Right cardiac atrium (tissue), 5 donors: ENCODE measurements around the gene MIAT. TPM values are rescaled to one million over a fixed set of nuclear protein-coding genes. Genes with fewer than 3 reads are reported as not detected.
A peak's percentile ranks its signal among the peaks of the same experiment; 100 is the strongest.

Experiments
- ATAC-seq, 2 donors: fragments of 200-7000 bp; cut with Tn5 transposase; one replicate each; pipeline versions ENCODE4 v1.8.0 to v1.9.1; 2020; ENCODE audit warnings: moderate library complexity in 2 of 2, mild to moderate bottlenecking in 1 of 2
- DNase-seq, 3 donors: peaks; one replicate each; pipeline ENCODE4 v3.0.0-alpha.2; 2020
- H3K27ac ChIP-seq: one replicate; pipeline ENCODE4 v1.5.1; 2013; ENCODE audit warnings: mild to moderate bottlenecking, low read length, control low read depth, moderate library complexity
- H3K27me3 ChIP-seq: one replicate; pipeline ENCODE4 v1.6.1; 2013; ENCODE audit not compliant: control insufficient read depth, insufficient read depth
- H3K4me1 ChIP-seq: one replicate; pipeline ENCODE4 v1.6.1; 2013; ENCODE audit warnings: low read length; ENCODE audit not compliant: control insufficient read depth, insufficient read depth
- H3K4me3 ChIP-seq: one replicate; pipeline ENCODE4 v1.5.1; 2013; ENCODE audit warnings: low read length, control low read depth
- H3K9me3 ChIP-seq: one replicate; pipeline ENCODE4 v1.6.1; 2013; ENCODE audit warnings: low read length; ENCODE audit not compliant: control insufficient read depth
- WGBS: extraction: QIAGEN DNeasy Blood & Tissue Kit; methylation state at CpG from one replicate; pipeline ENCODE4 v1.1.7; 2013; 5-methylcytosine and 5-hydroxymethylcytosine counted together
- intact Hi-C, 4 donors: fragments of 100-400 bp; cut with DNase I; formaldehyde crosslinking; loops; one replicate each; pipeline versions ENCODE4 v1.11.0 to v1.14.0; 2022 to 2023
- polyA plus RNA-seq: library from polyadenylated mRNA; stranded (reverse); fragments of 200-250 nt; gene quantifications from one replicate; pipeline ENCODE4 v1.2.3, GENCODE V29; 2013
- total RNA-seq, 4 donors: library from RNA; stranded (reverse); fragmentation: NEBNext Ultra II Directional; extraction: Animal tissue kit (Norgen Biotek cat#: 25700); gene quantifications; one replicate each; pipeline ENCODE4 v1.2.1, GENCODE V29; 2021
- donor health status: healthy with polysubstance abuse.
- donor health status: DM: no; HTN: yes; CAD: no.
- donor health status: DM: no; HTN: no; CAD: no.
- donor health status: DM: no; HTN: yes; CAD: no; lungs with severe emphysema.
- donor health status: DM: yes; HTN: yes; CAD: no.

Gene MIAT
- total and polyA plus RNA-seq, 5 donors, result 0.45 to 2.7 (median 1.5) TPM

DNA sequence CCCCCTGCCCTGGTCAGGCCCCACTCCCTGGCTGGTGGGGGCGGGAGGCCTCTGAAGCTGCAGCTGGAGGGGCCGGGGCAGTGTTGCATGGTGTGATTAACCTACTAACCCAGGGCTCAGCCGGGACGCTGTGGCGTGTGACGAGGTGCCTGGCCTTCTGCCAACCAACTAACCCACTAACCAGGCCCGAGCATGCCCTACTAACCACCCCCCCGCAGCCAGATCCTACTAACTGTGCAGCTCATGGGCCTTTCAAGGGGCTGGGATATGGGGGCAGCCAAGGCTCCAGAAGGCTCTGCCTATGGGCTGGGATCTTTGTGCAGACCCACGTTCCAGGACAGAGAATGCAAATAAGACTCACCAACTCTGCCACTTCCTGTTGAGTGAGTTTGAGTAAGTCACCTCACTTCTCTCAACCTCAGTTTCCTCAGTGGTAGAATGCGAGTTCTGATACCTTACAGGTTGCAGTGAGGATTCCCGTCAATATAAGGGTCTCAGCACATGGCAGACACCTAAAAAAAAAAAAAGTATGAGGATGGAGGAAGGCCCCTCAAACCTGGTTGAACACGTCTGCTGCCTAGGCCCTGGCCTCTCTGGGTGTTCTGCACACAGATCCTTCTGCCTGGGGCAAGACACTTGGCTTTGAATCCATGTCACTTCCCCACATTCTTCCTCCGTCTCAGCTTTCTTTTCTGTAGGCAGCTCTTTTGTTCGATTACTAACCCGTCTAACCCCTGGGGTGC, 14.1 kb downstream of the MIAT start:
- Histone ChIP-seq H3K4me3 (no peak overlapping the region), H3K27ac (peak overlapping the region; percentile 95), H3K27me3 (no peaks in the 10 kb centered on the region), H3K4me1 (peaks cover 11% of the 10 kb centered on the region), H3K9me3 (no peaks in the 10 kb centered on the region)
- ATAC-seq (no peak), DNase-seq (peak; percentile 33 to 80 (median 80))
- intact Hi-C loops, result no loop called here
- WGBS, result 84% methylated on average over 15 of the region's 15 CpGs

DNA sequence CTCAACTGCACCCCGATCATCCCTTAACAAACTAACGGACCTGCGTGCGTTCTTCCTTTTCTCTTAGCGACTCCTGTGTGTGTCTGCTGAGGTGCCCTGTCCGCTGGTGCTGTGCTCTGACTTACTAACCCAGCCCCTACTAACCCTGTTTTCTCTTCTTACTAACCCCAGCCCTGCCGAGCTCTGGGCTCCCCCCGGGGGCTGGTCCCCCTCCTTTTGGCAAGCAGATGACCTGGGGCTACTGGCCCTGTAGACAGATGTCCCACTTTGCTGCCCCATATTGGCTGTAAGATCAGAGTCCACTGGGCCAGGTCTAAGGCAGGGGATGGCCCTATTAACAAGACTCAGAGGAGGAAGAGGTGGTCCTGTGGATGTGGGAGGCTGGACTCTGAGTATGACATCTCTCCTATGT, 14.7 kb downstream of the MIAT start:
- DNase-seq (peak in 2 of 3 donors; percentile 66 to 67), ATAC-seq (peak in 1 of 2 donors; percentile 2)
- Histone ChIP-seq H3K4me3 (peak overlapping the region; percentile 85), H3K27me3 (no peaks in the 10 kb centered on the region), H3K27ac (peak overlapping the region; percentile 95), H3K9me3 (no peaks in the 10 kb centered on the region), H3K4me1 (peaks cover 11% of the 10 kb centered on the region)
- 90% methylated on average over 8 of the region's 8 CpGs for WGBS
- intact Hi-C loops, result no loop called here

DNA sequence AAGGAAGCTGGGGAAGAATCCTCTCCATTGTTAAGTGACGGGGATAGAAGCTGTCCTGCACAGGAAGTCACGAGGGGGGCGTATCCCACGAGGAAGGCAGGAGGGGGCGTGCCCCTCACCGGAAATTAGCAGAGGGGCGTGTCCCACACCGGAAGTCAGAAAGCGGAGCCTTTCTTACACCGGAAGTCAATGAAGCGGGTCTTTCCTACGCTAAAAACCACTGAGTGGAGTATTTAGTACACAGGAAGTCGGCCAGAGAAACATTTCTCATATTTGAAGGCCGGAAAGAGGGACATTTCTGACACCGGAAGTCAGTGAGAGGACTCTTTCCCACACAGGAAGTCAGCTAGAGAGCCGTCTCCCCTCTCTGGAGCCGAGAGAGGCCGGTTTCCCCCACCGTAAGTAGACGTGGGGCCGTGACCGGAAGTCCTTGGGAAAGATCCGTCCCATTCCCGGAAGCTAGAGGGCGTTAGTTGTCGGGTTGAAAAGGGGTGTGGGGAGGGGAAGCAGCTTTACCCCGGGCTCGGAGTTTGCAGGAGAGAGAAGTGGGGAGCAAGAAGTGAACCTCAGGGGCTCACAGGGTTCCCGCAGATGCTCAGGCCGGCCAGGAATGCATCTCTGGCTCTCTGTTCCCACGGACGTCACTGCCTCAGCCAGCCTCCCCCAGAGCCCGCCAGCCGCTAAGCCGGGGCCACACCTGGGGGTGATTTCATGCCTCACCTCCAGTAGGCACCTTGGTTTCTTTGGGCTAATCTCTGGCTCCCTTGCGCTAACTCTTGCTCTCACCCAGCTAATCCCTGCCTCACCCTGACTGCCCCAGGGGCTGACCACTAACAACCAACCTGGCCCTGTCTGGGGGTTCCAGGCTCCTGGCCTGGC, 15.4 kb downstream of the MIAT start:
- peak; percentile 91 to 93 for ATAC-seq
- under 1% methylated on average over 36 of the region's 36 CpGs for WGBS
- intact Hi-C loops, result no loop called here

DNA sequence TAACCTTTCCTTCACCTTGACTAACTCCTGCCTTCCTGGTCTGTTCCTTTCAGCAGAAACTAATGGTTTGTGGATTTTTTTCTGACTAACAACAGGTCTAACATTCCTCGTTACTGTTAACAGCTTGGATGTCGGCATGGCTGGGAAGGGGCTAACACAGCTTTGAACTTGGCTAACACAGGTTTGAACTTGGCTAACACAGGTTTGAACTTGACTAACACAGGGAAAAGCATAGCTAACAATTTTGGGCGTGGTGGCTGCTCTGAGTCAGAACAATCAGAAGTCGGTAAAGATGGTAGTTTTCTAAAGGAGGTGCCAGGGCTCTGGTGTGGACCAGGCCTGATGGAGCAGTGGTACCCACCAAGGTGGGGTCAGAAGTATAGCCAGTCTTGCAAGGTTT, 16.1 kb downstream of the MIAT start:
- peak overlapping the region; percentile 95 for H3K27ac ChIP-seq
- H3K27me3 ChIP-seq, result no peaks in the 10 kb centered on the region
- DNase-seq, result peak in 1 of 3 donors; percentile 28
- no peaks in the 10 kb centered on the region for H3K9me3 ChIP-seq
- 39% methylated on average over 4 of the region's 4 CpGs for WGBS
- intact Hi-C loops, result no loop called here
- peak overlapping the region; percentile 85 for H3K4me3 ChIP-seq
- no peak for ATAC-seq
- peaks cover 11% of the 10 kb centered on the region for H3K4me1 ChIP-seq

More for the DNA sequence above, 15.4 kb downstream of the MIAT start:
- DNase-seq, result peak; percentile 94 to 96 (median 96)
- peaks cover 11% of the 10 kb centered on the region for H3K4me1 ChIP-seq
- peak overlapping the region; percentile 85 for H3K4me3 ChIP-seq
- peak overlapping the region; percentile 95 for H3K27ac ChIP-seq
- H3K9me3 ChIP-seq, result no peaks in the 10 kb centered on the region
- no peaks in the 10 kb centered on the region for H3K27me3 ChIP-seq

DNA sequence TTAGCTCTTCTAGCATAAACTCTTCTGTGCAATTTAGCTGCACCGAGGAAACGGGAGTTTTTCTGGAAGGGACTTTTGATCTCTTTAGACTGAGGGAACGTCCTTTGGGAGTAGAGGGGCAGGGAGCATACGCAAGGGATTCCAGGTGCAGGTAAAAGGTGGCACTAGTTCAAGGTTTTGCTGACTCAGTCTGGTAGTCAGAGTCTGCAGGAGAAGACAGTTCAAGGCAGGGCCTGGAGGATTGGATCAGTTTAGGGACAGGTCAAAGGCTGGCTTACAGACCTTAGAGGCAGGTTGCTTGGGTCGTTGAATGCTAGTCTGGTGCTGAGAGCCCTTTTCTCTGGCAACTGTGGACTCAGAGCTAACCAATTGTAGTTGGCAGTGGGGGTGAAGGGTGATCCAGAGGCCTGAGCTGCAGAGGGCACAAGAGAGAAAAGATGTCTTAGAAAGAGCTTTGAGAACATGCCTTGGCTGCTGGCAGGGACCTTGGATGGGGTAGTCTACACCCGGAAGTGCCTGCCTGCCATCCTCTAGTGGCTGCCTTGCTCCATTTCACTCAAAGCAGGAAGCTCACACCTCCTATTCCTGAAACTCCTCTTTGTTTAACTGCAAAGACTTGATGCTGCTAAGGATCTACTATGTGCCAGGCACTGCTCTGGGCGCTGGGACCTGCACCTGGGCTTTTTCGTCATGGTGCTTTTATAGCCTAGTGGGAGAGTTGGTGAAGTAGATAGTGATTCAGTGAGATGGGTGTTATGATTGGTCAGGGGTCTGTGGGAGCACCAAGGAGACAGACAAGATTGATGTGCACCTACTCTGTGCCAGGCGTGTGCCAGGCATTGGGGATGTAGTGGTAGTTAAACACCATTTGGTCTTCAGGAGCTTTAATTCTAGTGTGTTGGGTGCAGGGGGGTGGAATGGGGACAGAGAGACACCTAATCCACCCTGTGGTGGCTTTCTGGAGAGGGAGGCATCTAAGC, 17.1 kb downstream of the MIAT start:
- 84% methylated on average over 9 of the region's 9 CpGs for WGBS
- H3K4me1 ChIP-seq, result peaks cover 11% of the 10 kb centered on the region
- DNase-seq (peak in 1 of 3 donors; percentile 36), ATAC-seq (no peak)
- peak overlapping the region; percentile 23 for H3K27ac ChIP-seq
- H3K27me3 ChIP-seq, result no peaks in the 10 kb centered on the region
- no peaks in the 10 kb centered on the region for H3K9me3 ChIP-seq
- no peak overlapping the region for H3K4me3 ChIP-seq
- intact Hi-C loops, result no loop called here

DNA sequence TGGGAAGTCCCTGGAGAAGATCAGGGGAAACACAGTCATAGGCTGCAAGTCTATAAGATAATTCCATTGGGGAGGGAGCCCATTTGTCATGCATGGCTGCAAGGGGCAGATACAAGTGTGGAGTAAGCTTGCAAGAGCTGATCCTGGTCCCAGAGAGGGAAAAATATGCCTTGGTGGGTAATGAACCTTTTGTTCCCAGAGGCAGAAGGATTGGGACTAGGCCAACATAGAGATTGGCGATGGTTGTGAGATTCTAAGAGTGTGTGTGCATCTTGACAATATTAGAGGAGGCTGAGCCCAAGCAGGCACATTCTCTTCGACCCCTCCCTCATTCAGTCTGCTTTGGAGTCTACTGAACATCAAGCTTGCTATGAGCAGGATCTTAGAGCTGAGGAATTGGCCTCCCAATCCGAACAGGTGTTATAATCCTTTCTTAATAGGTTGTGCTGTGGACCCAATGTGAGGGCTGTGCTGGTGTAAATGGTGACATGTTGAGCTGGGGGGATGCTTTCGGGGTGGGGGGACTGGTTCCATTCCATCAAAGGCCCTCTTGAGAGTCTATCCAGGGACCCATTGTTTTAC, 18.4 kb downstream of the MIAT start:
- DNase-seq (no peak), ATAC-seq (no peak)
- intact Hi-C loops, result no loop called here
- Histone ChIP-seq H3K4me3 (no peak overlapping the region), H3K9me3 (no peaks in the 10 kb centered on the region), H3K27me3 (no peaks in the 10 kb centered on the region), H3K27ac (no peak overlapping the region), H3K4me1 (peaks cover 11% of the 10 kb centered on the region)
- WGBS, result 90% methylated on average over 4 of the region's 4 CpGs

DNA sequence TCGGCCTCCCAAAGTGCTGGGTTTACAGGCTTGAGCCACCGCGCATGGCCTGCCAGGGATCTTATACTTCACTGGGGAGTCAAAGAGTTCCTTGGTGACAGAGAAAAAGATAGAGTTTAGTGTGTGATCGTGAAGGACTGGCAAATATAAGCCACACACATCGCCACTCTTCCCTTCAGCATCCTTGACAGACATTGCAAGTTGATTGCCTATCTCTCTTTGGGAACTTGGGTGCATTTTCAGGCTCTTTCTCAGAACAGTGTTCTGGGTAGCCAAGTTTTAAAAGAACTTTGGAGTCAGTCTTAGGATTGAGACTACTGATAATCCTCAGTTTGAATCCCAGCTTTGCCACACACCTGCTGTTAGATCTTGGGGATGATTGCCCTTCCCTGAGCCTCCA, 19.8 kb downstream of the MIAT start:
- ATAC-seq (no peak), DNase-seq (no peak)
- Histone ChIP-seq H3K9me3 (no peaks in the 10 kb centered on the region), H3K4me1 (peaks cover 14% of the 10 kb centered on the region), H3K27ac (no peak overlapping the region), H3K27me3 (no peaks in the 10 kb centered on the region), H3K4me3 (no peak overlapping the region)
- WGBS, result 82% methylated on average over 5 of the region's 5 CpGs
- intact Hi-C loops, result no loop called here

DNA sequence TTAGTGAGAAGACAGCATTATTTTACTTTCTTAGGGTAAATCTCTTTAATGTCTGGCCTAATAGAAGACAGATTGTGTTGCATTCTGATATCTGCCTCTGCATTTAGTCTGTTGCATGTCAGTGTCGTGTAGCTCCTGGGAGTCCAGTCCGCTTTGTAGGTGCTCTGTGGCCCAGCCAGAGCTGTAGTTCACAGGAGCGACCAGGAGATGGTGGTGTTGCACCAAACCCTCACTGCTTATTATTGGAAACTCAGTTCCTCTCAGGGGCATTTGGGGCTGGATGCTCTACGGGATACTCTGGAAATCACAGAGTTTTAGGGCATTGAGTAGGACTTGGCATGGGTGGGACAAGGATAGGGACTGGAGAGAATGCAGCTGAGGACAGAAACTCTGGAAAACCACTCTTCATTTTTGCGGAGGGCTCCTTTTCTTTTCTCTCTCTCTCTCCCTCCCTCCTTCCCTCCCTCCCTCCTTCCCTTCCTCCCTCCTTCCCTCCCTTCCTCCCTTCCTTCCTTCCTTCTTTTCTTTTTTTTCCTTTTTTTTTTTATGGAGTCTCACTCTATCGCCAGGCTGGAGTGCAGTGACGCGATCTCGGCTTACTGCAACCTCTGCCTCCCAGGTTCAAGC, 21.7 kb downstream of the MIAT start:
- ATAC-seq (peak; percentile 74 to 77), DNase-seq (peak; percentile 66 to 87 (median 86))
- no peaks in the 10 kb centered on the region for H3K9me3 ChIP-seq
- peaks cover 12% of the 10 kb centered on the region for H3K4me1 ChIP-seq
- H3K27ac ChIP-seq, result no peak overlapping the region
- H3K27me3 ChIP-seq, result no peaks in the 10 kb centered on the region
- 34% methylated on average over 9 of the region's 9 CpGs for WGBS
- H3K4me3 ChIP-seq, result no peak overlapping the region
- intact Hi-C loops, result no loop called here

DNA sequence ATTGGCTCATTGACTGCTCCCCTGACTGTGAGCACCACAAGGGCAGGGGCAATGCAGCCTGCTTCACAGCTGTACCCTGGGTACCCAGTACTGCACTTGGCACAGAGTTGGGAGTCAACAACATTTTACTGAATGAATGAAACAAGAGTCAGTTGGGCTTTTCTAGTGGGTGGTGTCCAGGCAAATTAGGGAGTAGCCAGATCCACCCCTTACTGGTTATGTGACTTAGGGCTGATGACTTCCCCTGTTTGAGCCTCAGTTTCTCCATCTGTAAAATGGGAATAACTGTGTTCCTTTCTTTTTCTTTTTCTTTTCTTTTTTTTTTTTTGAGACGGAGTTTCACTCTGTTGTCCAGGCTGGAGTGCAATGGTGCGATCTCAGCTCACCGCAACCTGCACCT, 23.1 kb downstream of the MIAT start:
- no peaks in the 10 kb centered on the region for H3K27me3 ChIP-seq
- H3K4me1 ChIP-seq, result peaks cover 5% of the 10 kb centered on the region
- DNase-seq (no peak), ATAC-seq (no peak)
- intact Hi-C loops, result no loop called here
- H3K9me3 ChIP-seq, result no peaks in the 10 kb centered on the region
- no peak overlapping the region for H3K4me3 ChIP-seq
- no peak overlapping the region for H3K27ac ChIP-seq
- 99% methylated on average over 3 of the region's 3 CpGs for WGBS

DNA sequence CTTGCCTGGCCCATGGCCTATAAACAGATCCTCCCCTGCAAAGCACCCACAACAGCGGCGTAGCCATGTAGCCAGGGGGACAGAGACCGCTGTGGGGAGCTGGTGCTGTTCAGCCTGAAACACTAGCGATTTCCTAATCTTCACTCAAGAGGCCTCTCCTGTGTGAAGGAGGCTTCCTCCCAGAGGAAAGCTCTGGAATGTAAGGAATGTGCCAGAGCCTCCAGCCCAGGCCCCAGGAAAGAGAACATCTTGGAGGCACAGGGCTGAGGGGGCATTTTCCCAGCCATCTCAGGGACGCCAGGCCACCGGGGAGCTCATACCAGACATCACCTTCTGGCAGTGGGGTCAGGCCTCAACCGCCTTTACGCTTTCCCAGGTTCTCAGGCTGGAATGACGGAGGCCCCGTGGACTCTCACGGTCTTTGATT, 24.0 kb downstream of the MIAT start:
- 64% methylated on average over 11 of the region's 11 CpGs for WGBS
- H3K4me3 ChIP-seq, result no peak overlapping the region

More for the DNA sequence above, 24.0 kb downstream of the MIAT start:
- intact Hi-C loops, result no loop called here
- ATAC-seq, result peak; percentile 5 to 16
- H3K9me3 ChIP-seq, result no peaks in the 10 kb centered on the region
- H3K27ac ChIP-seq, result no peak overlapping the region
- peaks cover 5% of the 10 kb centered on the region for H3K4me1 ChIP-seq
- H3K27me3 ChIP-seq, result no peaks in the 10 kb centered on the region
- DNase-seq, result peak in 1 of 3 donors; percentile 43
